ENCODE measurements around the gene WFDC1. TPM values are rescaled to one million over a fixed set of nuclear protein-coding genes. Genes with fewer than 3 reads are reported as not detected.

The WFDC1 gene
- total and polyA plus RNA-seq, 10 of the 15 experiments (the other 5 are each of a cell fraction or from before 2014, with no cell fraction given) = not detected

GRCh38 chr16:84315422-84315821, 20.7 kb downstream of the WFDC1 start:
- RAD21 ChIA-PET (ENCODE audit: unreplicated experiment) = no interaction called here
- Histone ChIP-seq H3K9me3 (replicated peaks; ENCODE audit: control insufficient read depth, insufficient read depth, low read length) (no peaks in the 10 kb centered on the region; the same call in 2 of the 3 replicates), H3K27ac (ENCODE audit: control insufficient read depth, insufficient read depth) (no peak overlapping the region), H4K20me1 (ENCODE audit: control insufficient read depth, insufficient read depth) (no peaks in the 10 kb centered on the region), H3K27me3 (replicated peaks in 1 of 2; ENCODE audit: control insufficient read depth in 2 of 2, insufficient read depth in 2 of 2, low read length in 1 of 2) (peaks cover 0 to 1% of the 10 kb centered on the region in 2 experiments; a peak in 1 of 4 replicates), H3K4me3 (no peak overlapping the region), H3K36me3 (ENCODE audit: control insufficient read depth in 2 of 2, insufficient read depth in 2 of 2, low read length in 1 of 2) (no peaks in the 10 kb centered on the region), H3K79me2 (ENCODE audit: control insufficient read depth, insufficient read depth, low read length) (no peaks in the 10 kb centered on the region), H3K9ac (ENCODE audit: control insufficient read depth, insufficient read depth, low read length) (no peak overlapping the region), H3K4me1 (ENCODE audit: control insufficient read depth, insufficient read depth, low read length) (no peaks in the 10 kb centered on the region), H3K4me2 (ENCODE audit: control insufficient read depth, insufficient read depth) (no peak overlapping the region), H2AFZ (ENCODE audit: control insufficient read depth, low read depth, low read length) (no peak overlapping the region)
- POLR2A ChIA-PET = no interaction called here
- BruUV-seq (replicated peaks) = no TSS peak
- SMC1A ChIA-PET (ENCODE audit: uncharacterized antibody, unreplicated experiment) = no interaction called here
- DNase-seq (ENCODE audit: low read depth, low spot score) (no peak), FAIRE-seq (no peak), ATAC-seq (no peak)
- intact Hi-C loops (cut with micrococcal nuclease; ENCODE audit: unreplicated experiment) = no loop called here
- in situ Hi-C loops (cut with MboI) = no loop called here
- TF ChIP-seq YBX1 (IDR thresholded peaks at IDR 0.05) (no peak), CUX1 (IDR thresholded peaks at IDR 0.05; ENCODE audit: insufficient replicate concordance, low read depth, low read length) (no peak), SUZ12 (IDR thresholded peaks at IDR 0.05; ENCODE audit: unreplicated experiment) (no peak), WRNIP1 (IDR thresholded peaks at IDR 0.05; ENCODE audit: borderline replicate concordance, low read depth, low read length) (no peak), MYB (IDR thresholded peaks at IDR 0.05; ENCODE audit: borderline replicate concordance, low read depth, low read length) (no peak), CEBPZ (IDR thresholded peaks at IDR 0.05; ENCODE audit: low read depth, low read length) (no peak), IRF4 (IDR thresholded peaks at IDR 0.05; ENCODE audit: low read depth, low read length) (no peak), BMI1 (IDR thresholded peaks at IDR 0.05; ENCODE audit: borderline replicate concordance) (no peak)
- 36% methylated on average over 5 of the region's 5 CpGs for WGBS (ENCODE audit: insufficient coverage, insufficient replicate concordance, low lambda C conversion rate, missing lambda C conversion rate)
- CTCF ChIA-PET = no interaction called here
